NCI-H2081 treated with DMSO at 0.1 percent for 48 hours (cell line): ENCODE results near the gene SPHK2.
"Not testable (repeated sequence)": the region's sequence is repeated elsewhere in the genome, so short reads cannot be mapped to it uniquely, and the experiment has no call there.

Experiments
- DNase-seq: peaks from one replicate; lab custom pipeline; 2025; lab: John Stamatoyannopoulos, UW

Gene SPHK2

DNA sequence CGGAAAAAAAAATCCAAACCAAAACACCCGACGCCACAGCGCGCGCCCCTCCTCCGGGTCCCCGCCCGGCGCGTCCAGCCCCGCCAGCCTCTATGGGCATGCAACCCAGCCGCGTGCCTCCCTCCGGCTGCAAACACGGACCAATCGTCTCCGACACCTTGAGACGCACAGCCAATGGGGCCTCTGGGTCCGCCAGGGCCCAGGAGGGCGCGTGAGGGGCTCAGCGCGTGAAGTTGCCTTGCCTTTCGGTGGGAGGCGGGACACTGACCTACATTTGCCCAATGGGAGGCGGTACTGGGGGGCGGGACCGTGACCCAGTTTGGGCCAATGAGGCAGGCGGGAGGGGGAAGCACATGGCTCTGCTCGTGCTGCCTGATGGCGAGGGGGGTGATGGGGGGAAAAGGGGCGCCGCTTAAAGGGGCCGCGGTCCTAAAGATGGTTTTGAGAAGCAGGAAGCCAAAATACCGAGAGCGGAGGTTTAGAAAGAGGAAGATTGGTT is 18.2 kb downstream of the SPHK2 start:
- DNase-seq: peak; percentile 93

GRCh38 chr19:48637948-48638830 is 18.9 kb downstream of the SPHK2 start:
- DNase-seq: peak; percentile 54

DNA sequence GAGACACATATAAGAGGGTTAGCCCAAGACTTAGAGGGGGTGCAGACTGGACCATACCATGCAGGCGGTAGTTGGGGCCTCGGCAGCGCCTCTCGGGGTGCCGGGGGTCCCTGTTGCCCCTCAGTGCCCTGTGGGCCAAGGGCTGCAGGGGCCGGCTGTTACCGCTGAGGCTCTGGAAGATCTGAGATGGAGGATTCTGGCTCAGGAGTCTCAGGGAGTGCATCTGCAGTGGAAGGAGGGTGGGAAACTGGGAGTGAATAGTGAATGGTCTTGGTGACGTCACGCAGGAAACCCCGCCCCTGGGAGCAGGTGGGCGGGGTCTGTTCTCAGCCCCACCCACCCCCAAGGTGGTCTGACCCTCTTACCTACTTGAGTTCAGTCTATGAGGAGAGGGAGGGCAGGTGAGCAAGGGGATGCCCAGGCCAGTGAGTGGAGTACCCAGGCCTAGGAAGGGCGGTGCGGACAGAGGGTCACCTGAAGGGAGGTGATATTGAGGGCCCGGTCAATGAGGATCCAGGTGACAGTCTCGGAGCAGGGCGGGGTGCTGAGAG is 19.6 kb downstream of the SPHK2 start:
- DNase-seq: no peak

- DNase-seq: no peak
These were observed 20.4 kb downstream of the SPHK2 start for GRCh38 chr19:48639483-48640375.

DNA sequence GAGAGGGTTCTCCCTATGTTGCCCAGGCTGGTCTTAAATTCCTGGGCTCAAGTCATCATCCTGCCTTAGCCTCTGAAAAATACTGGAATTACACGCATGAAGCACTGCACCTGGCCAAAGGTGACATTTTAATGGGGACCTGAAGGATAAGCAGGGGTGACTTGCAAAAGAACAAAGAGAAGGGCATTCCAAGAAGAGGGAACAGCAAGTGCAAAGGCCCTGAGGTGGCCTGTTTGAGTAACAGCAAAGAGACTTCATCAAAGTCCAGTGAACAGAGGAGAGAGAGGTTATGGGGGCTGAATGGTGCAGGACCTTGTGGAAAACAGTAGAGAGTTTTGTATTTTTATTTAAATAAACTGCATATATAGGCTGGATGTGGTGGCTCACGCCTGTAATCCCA is 22.5 kb downstream of the SPHK2 start:
- DNase-seq: no peak

- DNase-seq: no peak
These were observed 23.6 kb downstream of the SPHK2 start for GRCh38 chr19:48642862-48643261.

- no peak for DNase-seq
These were observed 25.0 kb downstream of the SPHK2 start for GRCh38 chr19:48644355-48644754.

- DNase-seq: no peak
These were observed 25.7 kb downstream of the SPHK2 start for GRCh38 chr19:48644839-48645619.

DNA sequence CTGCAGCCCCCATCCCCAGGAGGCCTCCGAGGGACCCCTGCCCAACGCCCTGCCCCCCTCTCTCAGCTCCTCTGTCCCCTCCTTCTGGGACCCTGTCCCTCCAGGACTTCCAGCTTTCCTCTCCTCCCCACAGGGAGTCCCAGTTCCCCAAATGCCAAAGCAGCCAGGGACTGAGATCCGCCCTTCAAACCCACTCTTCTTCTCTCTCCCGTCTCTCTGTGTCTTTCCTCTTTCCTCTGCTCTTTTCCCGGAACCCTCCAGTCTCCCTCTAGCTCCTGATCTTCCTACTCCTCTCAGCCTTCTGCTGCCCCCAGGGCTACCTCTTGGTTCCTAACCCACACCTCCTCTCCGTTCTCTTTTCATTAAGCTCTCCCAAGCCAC is 26.3 kb downstream of the SPHK2 start:
- DNase-seq: no peak

GRCh38 chr19:48646001-48646721 is 26.9 kb downstream of the SPHK2 start, which contains the start of gene CA11:
TSS of gene CA11 (minus strand) at chr19:48646187. CDS start at chr19:48645632, 555 bp downstream.
- DNase-seq: no peak

GRCh38 chr19:48646722-48647216 is 27.5 kb downstream of the SPHK2 start:
- no peak for DNase-seq

GRCh38 chr19:48648134-48648533 is 28.8 kb downstream of the SPHK2 start:
- DNase-seq: no peak

GRCh38 chr19:48650974-48651682 is 31.8 kb downstream of the SPHK2 start:
- DNase-seq: no peak

DNA sequence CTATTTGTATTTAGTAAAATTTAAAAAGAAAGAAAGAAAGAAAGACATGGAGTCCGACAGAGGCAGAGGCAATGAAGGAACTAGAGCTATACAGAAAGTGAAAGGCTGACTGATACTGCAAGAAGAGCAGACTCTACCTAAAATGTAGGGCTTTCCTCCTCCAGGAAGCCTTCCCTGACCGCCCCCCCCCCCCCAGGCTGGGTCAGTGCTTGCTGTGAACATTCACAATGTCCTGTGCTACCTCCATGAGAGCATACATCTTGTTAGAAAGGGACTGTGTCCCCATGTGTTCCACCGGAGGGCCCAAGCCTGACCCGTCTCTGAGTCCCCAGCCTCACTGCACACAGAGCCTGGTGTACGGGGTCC is 32.4 kb downstream of the SPHK2 start:
- no peak for DNase-seq

GRCh38 chr19:48654299-48655059 is 35.2 kb downstream of the SPHK2 start:
- DNase-seq: no peak

DNA sequence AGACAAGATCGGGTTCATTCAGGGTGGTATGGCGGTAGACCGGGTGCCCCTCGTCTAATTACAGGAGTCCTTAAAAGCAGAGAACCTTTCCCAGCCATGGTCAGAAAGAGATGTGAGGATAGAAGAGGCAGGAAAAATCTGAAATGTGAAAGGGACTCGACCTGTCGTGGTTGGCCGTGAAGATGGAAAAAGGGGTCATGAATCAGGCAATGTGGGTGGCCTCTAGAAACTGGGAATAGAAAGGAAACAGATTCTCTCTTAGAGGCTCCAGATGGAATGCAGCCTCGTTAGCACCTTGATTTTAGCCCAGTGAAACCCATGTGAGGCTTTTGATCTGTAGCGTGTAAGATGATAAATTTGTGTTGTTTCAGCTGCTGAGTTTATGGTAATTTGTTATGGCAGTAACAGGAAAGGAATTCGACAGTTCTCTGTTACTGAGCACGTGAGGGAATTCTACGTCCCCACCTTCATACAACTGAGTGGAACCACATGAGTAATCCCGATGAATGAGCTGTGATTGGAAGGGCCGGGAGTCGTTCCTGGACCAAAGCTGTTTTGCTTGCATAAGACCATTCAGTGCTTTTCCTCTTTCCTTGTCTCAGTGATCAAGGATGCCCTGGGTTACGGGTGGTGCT is 37.7 kb downstream of the SPHK2 start:
- no peak for DNase-seq

GRCh38 chr19:48657828-48658227 is 38.5 kb downstream of the SPHK2 start:
- DNase-seq: not testable (repeated sequence)

- DNase-seq: no peak
These were observed 39.2 kb downstream of the SPHK2 start for GRCh38 chr19:48658483-48658882.

- no peak for DNase-seq
These were observed 40.5 kb downstream of the SPHK2 start for GRCh38 chr19:48659768-48660167.
